AG09309 (cell line): ENCODE measurements around the gene ZNF101.
"Not testable (repeated sequence)": the region's sequence is repeated elsewhere in the genome, so short reads cannot be mapped to it uniquely, and the experiment has no call there.

Experiments
- DNase-seq: peaks from one replicate; pipeline ENCODE4 v3.0.0-alpha.2; 2010; ENCODE audit warnings: low read depth
- H3K4me3 ChIP-seq: 2 replicates; pipeline ENCODE4 v1.5.1; 2011; ENCODE audit warnings: mild to moderate bottlenecking, low read depth, low read length, moderate library complexity; ENCODE audit not compliant: control insufficient read depth
- CTCF ChIP-seq: IDR thresholded peaks from 2 replicates; pipeline ENCODE4 v1.5.1; 2011; ENCODE audit warnings: mild to moderate bottlenecking, low read depth, low read length, inconsistent platforms; ENCODE audit not compliant: insufficient read depth, control insufficient read depth; ENCODE audit errors: missing control alignments

Gene ZNF101

GRCh38 chr19:19661675-19662251 lies 6.9 kb upstream of the ZNF101 start:
- TF ChIP-seq CTCF, result no peak
- H3K4me3 ChIP-seq, result no peak overlapping the region
- DNase-seq, result no peak

GRCh38 chr19:19662344-19662743 lies 6.3 kb upstream of the ZNF101 start:
- no peak for DNase-seq
- TF ChIP-seq CTCF, result no peak
- peak overlapping the region; percentile 95 for H3K4me3 ChIP-seq

GRCh38 chr19:19662871-19663255 lies 5.8 kb upstream of the ZNF101 start:
- no peak for TF ChIP-seq CTCF
- no peak for DNase-seq
- H3K4me3 ChIP-seq, result peak overlapping the region; percentile 95

- TF ChIP-seq CTCF, result no peak
- DNase-seq, result peak; percentile 83
- peak within 1 kb of the TSS; percentile 95 for H3K4me3 ChIP-seq
These were observed 5.2 kb upstream of the ZNF101 start, which contains the start of gene ATP13A1 for GRCh38 chr19:19663256-19664120. ATP13A1 (minus strand) TSS chr19:19663676; CDS start chr19:19663666, 10 bp downstream.

GRCh38 chr19:19665420-19665948 lies 3.2 kb upstream of the ZNF101 start:
- DNase-seq, H3K4me3 ChIP-seq: not testable (repeated sequence)

GRCh38 chr19:19670070-19670551 lies 1.5 kb downstream of the ZNF101 start:
- H3K4me3 ChIP-seq, result peak overlapping the region; percentile 6; the same call in 1 of the 2 replicates
- DNase-seq, result no peak
- TF ChIP-seq CTCF, result no peak

GRCh38 chr19:19672816-19673215 lies 4.2 kb downstream of the ZNF101 start:
- no peak overlapping the region for H3K4me3 ChIP-seq
- DNase-seq, result no peak
- TF ChIP-seq CTCF, result no peak
